GM23248 (cell line): ENCODE measurements around the gene ACACA.

Source experiments
- EZH2 ChIP-seq: fragments of 200-600 bp; sonication (generic); IDR thresholded peaks from 2 replicates; pipeline ENCODE4 v1.6.1; 2018; ENCODE audit warnings: antibody characterized with exemption, mild to moderate bottlenecking; ENCODE audit not compliant: insufficient read depth, poor library complexity, severe bottlenecking
- EZH2phosphoT487 ChIP-seq: fragments of 200-600 bp; sonication (generic); IDR thresholded peaks from 2 replicates; pipeline ENCODE4 v1.6.1; 2018; ENCODE audit warnings: antibody characterized with exemption, moderate library complexity, mild to moderate bottlenecking, low read depth; ENCODE audit not compliant: insufficient read depth

GRCh38 chr17:37259030-37259735 is 147.5 kb downstream of the ACACA start:
- no peak for TF ChIP-seq EZH2
- TF ChIP-seq EZH2phosphoT487, result no peak
